ENCODE results near the gene AREL1.
"Not testable (repeated sequence)": the region's sequence is repeated elsewhere in the genome, so short reads cannot be mapped to it uniquely, and the experiment has no call there.

AREL1 gene

DNA sequence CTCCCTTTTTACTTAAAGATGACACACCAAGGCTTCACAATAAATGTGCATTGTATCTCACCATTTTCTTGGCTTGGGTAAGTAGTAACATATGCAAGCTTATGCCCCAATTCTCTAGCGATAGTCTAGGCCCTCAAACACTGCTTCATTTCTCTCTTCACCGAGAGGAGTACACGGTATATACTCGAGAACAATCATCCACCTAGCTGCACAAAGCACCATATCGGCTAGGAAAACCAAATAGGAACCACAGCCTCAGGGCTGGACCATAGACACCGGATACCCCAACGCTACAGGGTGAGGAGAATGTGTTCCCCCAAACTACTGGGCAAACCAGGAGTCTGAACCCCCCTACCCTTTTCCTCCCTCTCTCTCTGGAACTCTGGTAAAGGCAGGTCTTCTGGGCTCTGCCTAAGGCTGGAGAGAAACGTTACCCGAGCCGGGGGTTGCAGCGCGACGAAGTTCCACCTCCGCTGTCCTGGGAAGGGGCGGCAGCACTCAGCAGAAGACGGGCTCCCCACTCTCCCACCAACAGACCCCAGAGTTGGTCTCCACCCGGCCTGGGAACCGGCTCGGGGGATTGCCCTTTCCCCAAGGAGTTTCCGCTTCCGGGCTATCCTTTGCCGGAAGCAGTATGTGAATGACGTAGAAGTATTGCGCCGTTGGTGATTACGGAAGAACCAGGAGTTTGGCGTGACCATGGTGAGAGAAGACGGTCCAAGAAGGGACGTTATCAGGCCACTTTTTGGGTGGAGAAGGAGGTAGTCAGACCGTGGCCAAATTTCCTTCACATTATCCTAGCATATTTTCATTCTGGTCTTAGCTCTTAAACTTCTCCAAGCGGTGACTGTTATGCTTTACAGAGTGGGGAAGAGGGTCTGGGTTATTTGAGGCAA, at the start of gene AREL1, which contains the start of gene FCF1:
Gene AREL1 (minus strand): TSS at position 582 of the 896 bp plus-strand sequence. CDS start 27,465 bp downstream, outside the sequence.
Gene FCF1 (plus strand): TSS at position 646 of the 896 bp plus-strand sequence. CDS start 54 bp downstream, at position 700.
- no peak for DNase-seq

DNA sequence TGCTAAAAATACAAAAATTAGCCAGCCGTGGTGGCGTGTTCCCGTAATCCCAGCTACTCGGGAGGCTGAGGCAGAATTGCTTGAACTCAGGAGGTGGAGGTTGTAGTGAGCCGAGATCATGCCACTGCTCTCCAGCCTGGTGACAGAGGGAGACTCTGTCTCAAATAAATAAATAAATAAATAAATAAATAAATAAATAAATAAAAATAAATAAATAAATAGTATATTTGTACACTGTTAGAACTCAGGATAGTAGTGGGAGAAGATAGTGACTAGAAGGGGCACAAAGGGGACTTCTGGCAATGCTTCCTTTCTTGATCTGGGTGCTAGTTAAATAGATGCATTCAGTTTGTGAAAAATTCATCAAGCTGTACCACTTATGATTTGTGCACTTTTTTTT, 45.6 kb upstream of the AREL1 start:
- DNase-seq: not testable (repeated sequence)

DNA sequence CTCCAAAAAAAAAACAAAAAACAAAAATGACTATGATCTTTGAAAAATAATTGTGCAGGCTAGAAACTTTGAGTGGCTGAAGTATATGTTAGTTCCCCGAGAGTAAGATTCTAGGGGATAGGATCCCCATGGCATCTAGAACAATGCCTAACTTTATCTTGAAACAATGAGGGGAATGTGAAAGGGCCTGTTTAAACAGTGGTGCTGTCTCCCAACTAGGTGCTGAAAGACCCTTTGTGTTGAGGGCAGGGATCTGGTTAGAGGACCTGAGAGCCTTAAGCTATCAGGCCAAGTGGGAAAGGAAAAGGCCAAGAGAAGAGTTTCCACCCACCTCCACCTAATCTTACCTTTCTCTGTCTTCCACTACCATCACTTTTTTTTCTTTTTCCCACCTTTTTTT, 43.4 kb upstream of the AREL1 start:
- DNase-seq: no peak

GRCh38 chr14:74754899-74755298, 42.0 kb upstream of the AREL1 start:
- DNase-seq: no peak

DNA sequence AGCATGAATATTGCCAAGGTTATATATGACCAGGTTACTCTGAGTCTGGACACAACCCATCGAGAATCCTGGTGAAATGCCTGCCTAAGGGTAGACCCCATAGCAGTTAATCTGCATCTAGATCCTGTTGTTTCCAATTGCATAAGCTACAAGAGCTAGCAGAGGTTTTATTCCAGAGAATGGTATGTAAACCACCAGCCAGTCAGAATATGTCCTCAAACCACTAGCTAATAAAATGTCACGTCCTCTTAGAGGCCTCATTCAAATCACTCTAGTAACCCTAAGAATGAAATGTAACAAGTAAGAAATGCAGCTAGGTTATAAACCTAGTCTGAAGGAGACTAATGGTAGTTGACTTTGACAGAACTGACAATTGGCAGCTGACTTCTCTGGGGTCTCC, 41.3 kb upstream of the AREL1 start:
- no peak for DNase-seq

GRCh38 chr14:74747237-74747636, 34.4 kb upstream of the AREL1 start:
- no peak for DNase-seq

DNA sequence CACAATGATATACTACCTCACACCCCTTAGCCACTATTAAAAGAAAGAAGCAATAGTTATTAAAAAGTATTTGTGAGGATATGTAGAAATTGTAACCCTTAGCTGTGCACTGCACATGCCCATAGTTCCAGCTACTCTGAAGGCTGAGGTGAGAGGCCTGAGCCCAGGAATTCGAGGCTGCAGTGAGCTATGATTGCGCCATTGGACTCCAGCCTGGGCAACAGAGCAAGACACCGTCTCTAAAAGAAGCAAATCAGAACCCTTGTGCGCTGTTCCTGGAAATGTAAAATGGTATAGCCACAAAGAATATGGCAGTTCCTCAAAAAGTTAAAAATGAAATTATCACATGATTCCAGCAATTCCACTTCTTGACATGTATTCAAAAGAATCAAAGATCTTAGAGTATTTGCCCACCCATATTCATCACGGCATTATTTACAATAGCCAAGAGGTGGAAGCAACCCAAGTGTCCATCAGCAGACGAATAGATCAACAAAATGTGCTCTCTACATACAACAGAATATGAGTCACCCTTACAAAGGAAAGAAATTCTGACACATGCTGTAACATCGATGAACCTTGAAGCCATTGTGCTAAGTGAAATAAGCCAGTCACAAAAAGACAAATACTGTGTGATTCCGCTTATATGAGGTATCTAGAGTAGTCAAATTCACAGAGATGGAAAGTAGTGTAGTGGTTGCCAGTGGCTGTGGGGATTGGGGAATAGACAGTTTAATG, 26.6 kb upstream of the AREL1 start:
- DNase-seq: no peak

DNA sequence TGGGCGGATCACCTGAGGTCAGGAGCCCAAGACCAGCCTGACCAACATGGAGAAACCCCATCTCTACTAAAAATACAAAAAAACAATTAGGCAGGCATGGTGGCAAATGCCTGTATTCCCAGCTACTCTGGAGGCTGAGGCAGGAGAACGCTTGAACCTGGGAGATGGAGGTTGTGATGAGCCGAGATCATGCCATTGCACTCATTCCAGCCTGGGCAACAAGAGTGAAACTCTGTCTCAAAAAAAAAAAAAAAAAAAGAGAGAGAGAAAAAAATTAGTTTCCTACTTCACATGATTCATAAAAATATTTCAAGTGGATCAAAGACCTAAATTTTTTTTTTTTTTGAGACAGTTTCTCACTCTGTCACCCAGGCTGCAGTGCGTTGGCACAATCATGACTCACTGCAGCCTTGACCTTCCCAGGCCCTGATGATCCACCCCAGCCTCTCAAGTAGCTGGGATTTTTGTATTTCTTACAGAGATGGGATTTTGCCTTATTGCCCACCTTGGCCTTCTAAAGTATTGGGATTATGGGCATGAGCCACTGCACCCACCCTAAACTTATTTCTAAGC, 25.0 kb upstream of the AREL1 start:
- no peak for DNase-seq

- no peak for DNase-seq
Observed at GRCh38 chr14:74735125-74735524, 22.2 kb upstream of the AREL1 start.

GRCh38 chr14:74733221-74733620, 20.3 kb upstream of the AREL1 start:
- DNase-seq: no peak

DNA sequence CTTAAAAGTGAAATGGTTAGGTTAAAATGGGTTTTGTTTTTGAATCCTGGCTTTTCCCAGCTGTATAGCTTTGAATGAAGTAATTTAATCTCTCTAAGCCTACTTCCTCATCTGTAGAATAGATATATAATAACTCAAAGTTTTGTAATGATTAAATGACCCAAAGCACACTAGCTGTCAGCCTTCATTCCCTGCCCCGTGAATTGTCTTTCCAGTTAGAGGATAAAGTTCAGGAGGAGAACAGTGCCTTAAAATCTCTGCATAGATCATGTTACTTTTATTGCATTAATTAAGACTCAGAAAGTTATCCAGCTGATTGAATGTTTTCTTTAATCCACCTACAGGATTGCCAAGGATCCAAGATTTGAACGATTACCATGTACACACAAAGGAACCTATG, 19.5 kb upstream of the AREL1 start:
- DNase-seq: no peak

DNA sequence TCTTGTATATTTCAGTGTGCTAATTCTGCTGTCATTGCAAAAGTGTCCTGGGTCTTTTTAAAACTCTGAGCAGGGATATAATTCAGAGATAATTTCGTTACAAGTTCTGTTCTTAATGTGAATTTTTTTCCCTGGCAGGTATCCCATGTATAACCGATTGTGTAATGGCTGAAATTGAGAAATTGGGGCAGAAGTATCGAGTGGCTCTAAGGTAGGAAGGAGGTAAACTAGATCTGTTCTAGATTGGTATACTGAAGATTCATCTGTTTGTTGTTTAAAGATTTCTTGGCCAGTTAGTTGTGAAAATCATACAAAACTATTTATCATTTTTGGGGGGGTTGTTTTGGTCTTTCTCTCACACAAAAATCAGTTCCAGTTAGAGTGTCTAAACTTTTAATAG, 10.3 kb upstream of the AREL1 start:
- no peak for DNase-seq

GRCh38 chr14:74720526-74720925, 7.6 kb upstream of the AREL1 start:
- no peak for DNase-seq

GRCh38 chr14:74713395-74713735, 485 bp upstream of the AREL1 start:
- no peak for DNase-seq

GRCh38 chr14:74711651-74712050, 1.2 kb downstream of the AREL1 start:
- DNase-seq: no peak

GRCh38 chr14:74710480-74710879, 2.4 kb downstream of the AREL1 start:
- DNase-seq: no peak

GRCh38 chr14:74705613-74706500, 7.0 kb downstream of the AREL1 start:
- DNase-seq: no peak

DNA sequence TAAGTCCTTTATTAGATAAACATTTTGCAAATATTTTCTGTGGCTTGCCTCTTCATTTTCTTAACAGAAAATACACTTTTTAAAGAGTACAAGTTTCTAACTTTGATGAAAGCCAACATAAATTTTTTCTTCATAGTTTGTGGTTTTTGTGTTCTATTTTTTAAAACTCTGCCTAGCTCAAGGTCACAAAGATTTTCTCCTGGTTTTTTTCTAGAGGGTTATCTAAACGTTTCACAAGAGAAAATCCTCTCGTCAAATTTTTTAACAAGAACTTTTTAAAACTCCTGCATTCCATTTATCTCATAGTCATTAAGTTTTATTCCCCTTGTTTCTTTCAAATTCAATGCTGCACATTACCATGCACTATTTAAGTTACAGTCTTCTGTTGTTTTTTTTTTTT, 8.2 kb downstream of the AREL1 start:
- no peak for DNase-seq

GRCh38 chr14:74703043-74703442, 9.8 kb downstream of the AREL1 start:
- DNase-seq: no peak

GRCh38 chr14:74702293-74702692, 10.6 kb downstream of the AREL1 start:
- DNase-seq: no peak

- DNase-seq: no peak
Observed at GRCh38 chr14:74698465-74698864, 14.4 kb downstream of the AREL1 start.

DNA sequence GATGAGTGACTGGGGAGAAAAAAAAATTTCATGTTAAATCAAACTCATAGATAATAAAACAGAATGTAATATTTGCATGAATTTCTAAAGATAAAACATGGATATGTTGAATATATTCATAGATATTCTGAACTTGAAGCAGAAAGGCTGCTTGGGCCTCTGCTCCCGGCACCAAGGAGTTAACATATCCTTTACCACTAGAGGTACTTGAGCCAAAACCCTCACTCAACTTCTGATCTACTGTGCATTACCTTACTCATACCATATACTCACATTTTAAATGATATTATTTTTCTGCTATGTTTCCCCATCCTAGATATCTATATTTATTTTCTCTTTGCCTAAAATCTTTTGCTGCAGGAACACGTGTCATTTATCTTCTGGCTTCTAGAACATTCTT, 14.9 kb downstream of the AREL1 start:
- no peak for DNase-seq

DNA sequence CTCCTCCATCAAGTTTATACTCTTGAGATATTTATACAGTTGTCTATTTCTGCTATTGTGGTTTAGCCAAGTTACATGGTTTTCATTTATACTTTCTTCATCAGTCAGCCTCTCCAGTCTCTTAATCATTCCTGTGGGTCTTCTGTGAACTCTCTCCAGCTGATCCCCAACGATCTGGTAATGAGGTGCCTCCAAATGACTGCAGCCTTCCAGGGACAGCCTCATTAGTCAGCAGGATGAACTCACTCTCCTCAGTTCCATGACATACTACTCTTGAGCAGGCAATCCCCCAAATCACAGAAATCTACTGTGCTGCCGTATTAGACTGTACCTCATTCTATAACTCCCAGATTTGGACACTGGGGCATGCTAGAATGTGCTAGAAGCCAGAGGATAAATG, 15.3 kb downstream of the AREL1 start:
- DNase-seq: no peak

All from cortex of kidney (tissue), 1 donor.